GM13976 (cell line): ENCODE data around the gene GPR141.

Experiments used
- DNase-seq: peaks from one replicate; pipeline ENCODE4 v3.0.0; 2012; ENCODE audit warnings: low spot score
- in situ Hi-C: fragments of 300-500 bp; cut with MboI; formaldehyde crosslinking; loops from one replicate; pipeline ENCODE4 v1.12.0; 2022; ENCODE audit warnings: low sequenced_read_pairs, mixed read lengths, inconsistent platforms; ENCODE audit not compliant: unreplicated experiment
- TF ChIP-seq, protein P1 (sequence below): IDR thresholded peaks from 2 replicates; pipeline ENCODE4 v1.5.1; 2012; ENCODE audit warnings: borderline replicate concordance, mild to moderate bottlenecking; ENCODE audit not compliant: insufficient read depth; ENCODE audit errors: extremely low read depth, missing control alignments, control extremely low read depth

GPR141 gene

DNA sequence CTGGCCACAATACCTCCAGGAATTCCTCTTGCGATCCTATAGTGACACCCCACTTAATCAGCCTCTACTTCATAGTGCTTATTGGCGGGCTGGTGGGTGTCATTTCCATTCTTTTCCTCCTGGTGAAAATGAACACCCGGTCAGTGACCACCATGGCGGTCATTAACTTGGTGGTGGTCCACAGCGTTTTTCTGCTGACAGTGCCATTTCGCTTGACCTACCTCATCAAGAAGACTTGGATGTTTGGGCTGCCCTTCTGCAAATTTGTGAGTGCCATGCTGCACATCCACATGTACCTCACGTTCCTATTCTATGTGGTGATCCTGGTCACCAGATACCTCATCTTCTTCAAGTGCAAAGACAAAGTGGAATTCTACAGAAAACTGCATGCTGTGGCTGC lies 56.8 kb downstream of the GPR141 start:
- in situ Hi-C loops, result no loop called here
- no peak for DNase-seq
- TF ChIP-seq, protein P1, sequence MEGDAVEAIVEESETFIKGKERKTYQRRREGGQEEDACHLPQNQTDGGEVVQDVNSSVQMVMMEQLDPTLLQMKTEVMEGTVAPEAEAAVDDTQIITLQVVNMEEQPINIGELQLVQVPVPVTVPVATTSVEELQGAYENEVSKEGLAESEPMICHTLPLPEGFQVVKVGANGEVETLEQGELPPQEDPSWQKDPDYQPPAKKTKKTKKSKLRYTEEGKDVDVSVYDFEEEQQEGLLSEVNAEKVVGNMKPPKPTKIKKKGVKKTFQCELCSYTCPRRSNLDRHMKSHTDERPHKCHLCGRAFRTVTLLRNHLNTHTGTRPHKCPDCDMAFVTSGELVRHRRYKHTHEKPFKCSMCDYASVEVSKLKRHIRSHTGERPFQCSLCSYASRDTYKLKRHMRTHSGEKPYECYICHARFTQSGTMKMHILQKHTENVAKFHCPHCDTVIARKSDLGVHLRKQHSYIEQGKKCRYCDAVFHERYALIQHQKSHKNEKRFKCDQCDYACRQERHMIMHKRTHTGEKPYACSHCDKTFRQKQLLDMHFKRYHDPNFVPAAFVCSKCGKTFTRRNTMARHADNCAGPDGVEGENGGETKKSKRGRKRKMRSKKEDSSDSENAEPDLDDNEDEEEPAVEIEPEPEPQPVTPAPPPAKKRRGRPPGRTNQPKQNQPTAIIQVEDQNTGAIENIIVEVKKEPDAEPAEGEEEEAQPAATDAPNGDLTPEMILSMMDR, result no peak

DNA sequence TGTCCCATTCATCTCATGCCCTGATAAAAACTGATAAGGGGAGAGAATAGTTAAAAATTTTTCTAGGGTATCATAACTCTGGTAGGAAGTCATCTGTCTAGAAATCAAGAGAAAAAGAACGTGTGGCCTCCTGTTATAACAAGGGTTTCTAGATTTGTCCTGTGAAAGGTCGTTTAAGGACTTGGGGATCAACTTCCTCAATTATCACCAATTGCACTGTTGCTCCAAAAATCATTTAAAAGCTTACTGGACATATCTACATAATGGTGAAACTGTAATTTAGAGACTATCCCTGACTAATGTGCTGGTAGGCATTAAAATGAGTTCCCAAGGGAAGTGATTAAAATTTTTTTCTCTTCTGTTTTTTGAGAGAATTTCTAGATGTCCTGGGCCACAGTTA lies 58.2 kb downstream of the GPR141 start:
- in situ Hi-C loops, result no loop called here
- TF ChIP-seq, protein P1, result no peak
- DNase-seq, result no peak

DNA sequence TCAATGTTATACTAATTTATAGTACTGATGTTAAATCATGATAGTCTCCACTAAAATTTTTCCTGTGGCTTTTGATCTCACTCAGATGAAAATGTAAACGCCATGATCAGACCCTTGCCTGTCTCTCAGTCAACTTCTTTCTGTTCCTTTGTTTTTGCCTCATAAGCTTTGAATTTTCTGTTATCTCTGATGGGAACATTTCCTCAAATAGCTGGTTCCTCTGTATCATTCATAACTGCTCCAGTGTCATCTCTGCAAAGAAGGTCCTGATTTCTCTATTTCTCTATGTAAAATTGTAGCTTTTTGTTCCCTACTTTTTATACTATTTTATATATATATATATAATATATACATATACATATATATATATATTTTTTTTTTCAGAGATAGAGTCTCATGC lies 67.5 kb downstream of the GPR141 start:
- in situ Hi-C loops, result no loop called here
- DNase-seq, result no peak
- TF ChIP-seq, protein P1, result no peak

- in situ Hi-C loops, result no loop called here
- TF ChIP-seq, protein P1, result no peak
- DNase-seq, result no peak
Measured at GRCh38 chr7:37753398-37754050, 70.0 kb downstream of the GPR141 start.

GRCh38 chr7:37756797-37757551 lies 73.4 kb downstream of the GPR141 start:
- in situ Hi-C loops, result no loop called here
- no peak for DNase-seq
- TF ChIP-seq, protein P1, result no peak

DNA sequence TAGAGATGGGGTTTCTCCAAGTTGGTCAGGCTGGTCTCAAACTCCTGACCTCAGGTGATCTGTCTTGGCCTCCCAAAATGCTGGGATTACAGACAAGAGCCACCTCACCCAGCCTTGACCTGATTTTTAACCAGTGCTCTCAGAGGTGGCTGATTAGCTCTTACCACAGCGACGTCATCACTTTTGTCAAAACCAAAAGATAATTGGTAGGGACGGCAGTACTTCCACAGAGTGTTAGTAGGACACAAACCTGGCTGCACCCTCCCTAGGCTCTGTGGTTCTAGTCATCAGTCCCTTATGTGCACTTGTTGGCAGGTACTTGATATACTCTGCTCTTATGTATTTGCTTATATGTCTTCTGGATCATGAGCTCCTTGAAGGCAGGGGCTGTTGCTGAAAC lies 74.0 kb downstream of the GPR141 start:
- no peak for DNase-seq
- in situ Hi-C loops, result no loop called here
- TF ChIP-seq, protein P1, result no peak
